OCI-LY1 (cell line): ENCODE results near the gene MRPS6.

Experiments used
- CTCF ChIP-seq: fragments of 200-600 bp; sonication (generic), shearing (Covaris generic); IDR thresholded peaks from 2 replicates; pipeline ENCODE4 v1.5.1; 2017; ENCODE audit warnings: mild to moderate bottlenecking, antibody characterized with exemption, low read length, moderate library complexity, mixed read lengths
- EZH2 ChIP-seq: fragments of 200-600 bp; sonication (generic), shearing (Covaris generic); IDR thresholded peaks from 2 replicates; pipeline ENCODE4 v1.8.0; 2017; ENCODE audit warnings: borderline replicate concordance, mixed run types, mild to moderate bottlenecking, antibody characterized with exemption, low read length, moderate library complexity, mixed read lengths

GRCh38 chr21:34082769-34083168 lies 9.4 kb downstream of the MRPS6 start:
- TF ChIP-seq CTCF (no peak), EZH2 (no peak)
